ENCODE measurements around the gene RNF183.

- TF ChIP-seq CTCF (IDR thresholded peaks at IDR 0.05; ENCODE audit: poor library complexity, severe bottlenecking) (no peak), EZH2 (IDR thresholded peaks at IDR 0.05; ENCODE audit: borderline replicate concordance, insufficient read depth, low read length, poor library complexity, severe bottlenecking) (no peak), RAD21 (conservative IDR thresholded peaks at IDR 0.05) (no peak), TAF1 (IDR thresholded peaks at IDR 0.05; ENCODE audit: low read depth) (no peak), EP300 (conservative IDR thresholded peaks at IDR 0.05; ENCODE audit: poor library complexity, severe bottlenecking) (no peak), SMC3 (conservative IDR thresholded peaks at IDR 0.05; ENCODE audit: poor library complexity) (no peak), POLR2AphosphoS5 (IDR thresholded peaks at IDR 0.05) (no peak), MXI1 (conservative IDR thresholded peaks at IDR 0.05; ENCODE audit: poor library complexity, severe bottlenecking) (no peak)
These were observed 38.7 kb upstream of the RNF183 start for GRCh38 chr9:113341712-113342410.

Data from neural cell (in vitro differentiated cells).